BLaER1 treated with 17β-estradiol and CSF1 and Interleukin-3, amounts not matched to agents 10 nM and 100 nM (cell line): Measurements from ENCODE around the gene XNDC1N.
A peak's percentile ranks its signal among the peaks of the same experiment; 100 is the strongest.
"Not testable (repeated sequence)": the region's sequence is repeated elsewhere in the genome, so short reads cannot be mapped to it uniquely, and the experiment has no call there.

Experiments used
- H3K27ac ChIP-seq, 11 experiments: shearing (Covaris generic); formaldehyde crosslinking; 2 replicates each; pipeline ENCODE4 v1.8.1; 2022
- H3K27me3 ChIP-seq, 11 experiments: shearing (Covaris generic); formaldehyde crosslinking; 2 replicates each; pipeline ENCODE4 v1.8.1; 2022
- H3K36me3 ChIP-seq, 11 experiments: shearing (Covaris generic); formaldehyde crosslinking; 2 replicates each; pipeline ENCODE4 v1.8.1; 2022
- H3K4me1 ChIP-seq, 10 experiments: shearing (Covaris generic); formaldehyde crosslinking; 2 replicates each; pipeline ENCODE4 v1.8.1; 2022
- H3K4me2 ChIP-seq, 11 experiments: shearing (Covaris generic); formaldehyde crosslinking; 2 replicates each; pipeline ENCODE4 v1.8.1; 2022
- H3K4me3 ChIP-seq, 10 experiments: shearing (Covaris generic); formaldehyde crosslinking; 2 replicates each; pipeline ENCODE4 v1.8.1; 2022
- H3K9ac ChIP-seq, 11 experiments: shearing (Covaris generic); formaldehyde crosslinking; 2 replicates each; pipeline ENCODE4 v1.8.1; 2022
- H3K9me3 ChIP-seq, 11 experiments: shearing (Covaris generic); formaldehyde crosslinking; replicated peaks in 1 of 11; 2 replicates each; pipeline ENCODE4 v1.8.1; 2022
- H4K20me1 ChIP-seq, 11 experiments: shearing (Covaris generic); formaldehyde crosslinking; 2 replicates each; pipeline ENCODE4 v1.8.1; 2022
- Cebpa-rat ChIP-seq, 11 experiments: shearing (Covaris generic); IDR thresholded peaks; 2 replicates each; pipeline ENCODE4 v1.8.1; 2022

Gene XNDC1N

GRCh38 chr11:71928737-71929443 is 496 bp upstream of the XNDC1N start, which contains the start of gene RNF121:
Gene RNF121 (plus strand): TSS chr11:71929046. CDS start chr11:71929062, 16 bp downstream.
- Histone ChIP-seq H3K4me1 (peaks cover 24 to 53% (median 38%) of the 10 kb centered on the region in 10 experiments), H3K27ac (peak within 1 kb of the TSS; percentile 95 to 99 (median 98)), H3K9ac (peak within 1 kb of the TSS; percentile 92 to 98 (median 95)), H3K4me2 (peak within 1 kb of the TSS; percentile 89 to 99 (median 95)), H4K20me1 (peaks cover 0 to 30% (median 17%) of the 10 kb centered on the region in 11 experiments; a peak in 10 of 22 replicates), H3K27me3 (no peaks in the 10 kb centered on the region), H3K9me3 (no peaks in the 10 kb centered on the region), H3K4me3 (peak within 1 kb of the TSS; percentile 72 to 95 (median 88)), H3K36me3 (peaks cover 0 to 27% (median 14%) of the 10 kb centered on the region in 11 experiments; a peak in 14 of 22 replicates)
- no peak for TF ChIP-seq Cebpa-rat (IDR thresholded peaks at IDR 0.05)

- TF ChIP-seq Cebpa-rat (IDR thresholded peaks at IDR 0.05): no peak
- Histone ChIP-seq H4K20me1 (no peaks in the 10 kb centered on the region), H3K4me1 (peaks cover 0 to 33% (median 16%) of the 10 kb centered on the region in 10 experiments; a peak in 13 of 20 replicates)
Observed at GRCh38 chr11:71917646-71918140, 10.7 kb downstream of the XNDC1N start.

GRCh38 chr11:71914617-71915189 is 13.7 kb downstream of the XNDC1N start:
- no peak for TF ChIP-seq Cebpa-rat (IDR thresholded peaks at IDR 0.05)
- Histone ChIP-seq H3K36me3 (peaks cover 53 to 81% (median 63%) of the 10 kb centered on the region in 11 experiments), H3K4me2 (peak overlapping the region in 5 of 11 experiments; percentile 38 to 73 (median 65); a peak in 9 of 22 replicates), H3K9ac (no peak overlapping the region), H4K20me1 (no peaks in the 10 kb centered on the region), H3K27ac (no peak overlapping the region), H3K27me3 (no peaks in the 10 kb centered on the region), H3K4me1 (peaks cover 0 to 25% (median 16%) of the 10 kb centered on the region in 10 experiments; a peak in 13 of 20 replicates), H3K4me3 (no peak overlapping the region), H3K9me3 (no peaks in the 10 kb centered on the region; a peak in 2 of 22 replicates)

More at GRCh38 chr11:71917646-71918140, 10.7 kb downstream of the XNDC1N start:
- H3K4me2 ChIP-seq: no peak overlapping the region
- H3K27ac ChIP-seq: no peak overlapping the region
- no peaks in the 10 kb centered on the region; a peak in 2 of 22 replicates for H3K9me3 ChIP-seq
- no peaks in the 10 kb centered on the region for H3K27me3 ChIP-seq
- peaks cover 43 to 81% (median 62%) of the 10 kb centered on the region in 11 experiments for H3K36me3 ChIP-seq
- no peak overlapping the region for H3K9ac ChIP-seq
- no peak overlapping the region for H3K4me3 ChIP-seq

- H3K4me3 ChIP-seq: peak overlapping the region in 1 of 10 experiments; percentile 16; a peak in 1 of 20 replicates
- H3K27ac ChIP-seq: 0 out of 22 replicates have a peak overlapping the region, but pooled peaks of 1 of the 11 experiments have one; percentile 19
- H3K4me2 ChIP-seq: peak overlapping the region in 7 of 11 experiments; percentile 10 to 73 (median 50); a peak in 12 of 22 replicates
Observed at GRCh38 chr11:71913756-71914526, 14.5 kb downstream of the XNDC1N start.

GRCh38 chr11:71911986-71912340 is 16.4 kb downstream of the XNDC1N start:
- Histone ChIP-seq H3K36me3 (peaks cover 34 to 66% (median 47%) of the 10 kb centered on the region in 11 experiments), H3K4me1 (peaks cover 0 to 25% (median 16%) of the 10 kb centered on the region in 10 experiments; a peak in 13 of 20 replicates)
- H4K20me1 ChIP-seq, H3K9ac ChIP-seq, H3K9me3 ChIP-seq, H3K27ac ChIP-seq, H3K4me2 ChIP-seq, H3K27me3 ChIP-seq, H3K4me3 ChIP-seq: not testable (repeated sequence)

More at GRCh38 chr11:71913756-71914526, 14.5 kb downstream of the XNDC1N start:
- Histone ChIP-seq H3K4me1 (peaks cover 0 to 25% (median 16%) of the 10 kb centered on the region in 10 experiments; a peak in 13 of 20 replicates), H3K9me3 (no peaks in the 10 kb centered on the region; a peak in 2 of 22 replicates), H4K20me1 (no peaks in the 10 kb centered on the region), H3K27me3 (no peaks in the 10 kb centered on the region), H3K9ac (no peak overlapping the region), H3K36me3 (peaks cover 53 to 80% (median 62%) of the 10 kb centered on the region in 11 experiments)
- no peak for TF ChIP-seq Cebpa-rat (IDR thresholded peaks at IDR 0.05)

GRCh38 chr11:71911321-71911985 is 16.9 kb downstream of the XNDC1N start:
- not testable (repeated sequence) for H3K9me3 ChIP-seq, H3K4me2 ChIP-seq, H3K9ac ChIP-seq, H3K27ac ChIP-seq, H4K20me1 ChIP-seq, H3K4me3 ChIP-seq, H3K27me3 ChIP-seq
- Histone ChIP-seq H3K36me3 (peaks cover 29 to 61% (median 46%) of the 10 kb centered on the region in 11 experiments), H3K4me1 (peaks cover 0 to 25% (median 16%) of the 10 kb centered on the region in 10 experiments; a peak in 13 of 20 replicates)

GRCh38 chr11:71910775-71911174 is 17.6 kb downstream of the XNDC1N start:
- not testable (repeated sequence) for H3K9me3 ChIP-seq, H4K20me1 ChIP-seq, H3K4me3 ChIP-seq, H3K27ac ChIP-seq, H3K9ac ChIP-seq, H3K4me2 ChIP-seq, H3K27me3 ChIP-seq
- Histone ChIP-seq H3K36me3 (peaks cover 22 to 54% (median 39%) of the 10 kb centered on the region in 11 experiments), H3K4me1 (peaks cover 0 to 25% (median 16%) of the 10 kb centered on the region in 10 experiments; a peak in 13 of 20 replicates)

- peaks cover 5 to 54% (median 30%) of the 10 kb centered on the region in 11 experiments; a peak in 18 of 22 replicates for H3K36me3 ChIP-seq
- peaks cover 0 to 6% (median 2%) of the 10 kb centered on the region in 10 experiments; a peak in 11 of 20 replicates for H3K4me1 ChIP-seq
- TF ChIP-seq Cebpa-rat (IDR thresholded peaks at IDR 0.05): no peak
- no peaks in the 10 kb centered on the region for H4K20me1 ChIP-seq
- H3K9ac ChIP-seq: no peak overlapping the region
- H3K4me3 ChIP-seq: no peak overlapping the region
- H3K27me3 ChIP-seq: no peaks in the 10 kb centered on the region
- no peak overlapping the region for H3K4me2 ChIP-seq
- H3K9me3 ChIP-seq: peaks cover 0 to 9% (median 0%) of the 10 kb centered on the region in 11 experiments; a peak in 4 of 22 replicates
- no peak overlapping the region for H3K27ac ChIP-seq
Observed at GRCh38 chr11:71908218-71908617, 20.2 kb downstream of the XNDC1N start.

- H4K20me1 ChIP-seq, H3K27me3 ChIP-seq: not testable (repeated sequence)
Observed at GRCh38 chr11:71901137-71901536, 27.3 kb downstream of the XNDC1N start.

More at GRCh38 chr11:71901137-71901536, 27.3 kb downstream of the XNDC1N start:
- not testable (repeated sequence) for H3K4me3 ChIP-seq, H3K4me1 ChIP-seq, H3K4me2 ChIP-seq, H3K27ac ChIP-seq, H3K9ac ChIP-seq, H3K9me3 ChIP-seq
- peaks cover 0 to 21% (median 8%) of the 10 kb centered on the region in 11 experiments; a peak in 8 of 22 replicates for H3K36me3 ChIP-seq
